ENCODE results near the gene CAMSAP1.

Gene CAMSAP1

GRCh38 chr9:135770203-135770535, 137.2 kb downstream of the CAMSAP1 start:
- no peak overlapping the region for H3K27ac Mint-ChIP-seq
- peaks cover 6% of the 10 kb centered on the region for H3K4me1 Mint-ChIP-seq
- no peak overlapping the region for H3K4me3 Mint-ChIP-seq
- H3K9me3 Mint-ChIP-seq = peaks cover 12% of the 10 kb centered on the region
- no peak for DNase-seq
- peaks cover 7% of the 10 kb centered on the region for H3K27me3 Mint-ChIP-seq (ENCODE audit: low read depth, poor library complexity)
- no peak for TF ChIP-seq CTCF (IDR thresholded peaks at IDR 0.05)
- H3K36me3 Mint-ChIP-seq (ENCODE audit: low read depth) = no peaks in the 10 kb centered on the region

- DNase-seq = no peak
- peaks cover 6% of the 10 kb centered on the region for H3K4me1 Mint-ChIP-seq
- peaks cover 12% of the 10 kb centered on the region for H3K9me3 Mint-ChIP-seq
- TF ChIP-seq CTCF (IDR thresholded peaks at IDR 0.05) = no peak
- H3K36me3 Mint-ChIP-seq (ENCODE audit: low read depth) = no peaks in the 10 kb centered on the region
- H3K4me3 Mint-ChIP-seq = no peak overlapping the region
- peaks cover 10% of the 10 kb centered on the region for H3K27me3 Mint-ChIP-seq (ENCODE audit: low read depth, poor library complexity)
- H3K27ac Mint-ChIP-seq = no peak overlapping the region
Observed at GRCh38 chr9:135769489-135770202, 137.7 kb downstream of the CAMSAP1 start.

GRCh38 chr9:135768516-135769218, 138.7 kb downstream of the CAMSAP1 start:
- no peak for DNase-seq
- H3K27me3 Mint-ChIP-seq (ENCODE audit: low read depth, poor library complexity) = peaks cover 11% of the 10 kb centered on the region
- H3K27ac Mint-ChIP-seq = no peak overlapping the region
- H3K36me3 Mint-ChIP-seq (ENCODE audit: low read depth) = no peaks in the 10 kb centered on the region
- TF ChIP-seq CTCF (IDR thresholded peaks at IDR 0.05) = no peak
- H3K4me1 Mint-ChIP-seq = peaks cover 6% of the 10 kb centered on the region
- H3K9me3 Mint-ChIP-seq = peaks cover 12% of the 10 kb centered on the region
- H3K4me3 Mint-ChIP-seq = no peak overlapping the region

GRCh38 chr9:135766707-135767106, 140.6 kb downstream of the CAMSAP1 start:
- Mint-ChIP-seq H3K9me3 (peaks cover 12% of the 10 kb centered on the region), H3K4me3 (no peak overlapping the region), H3K36me3 (ENCODE audit: low read depth) (no peaks in the 10 kb centered on the region), H3K27ac (no peak overlapping the region), H3K4me1 (peaks cover 3% of the 10 kb centered on the region), H3K27me3 (ENCODE audit: low read depth, poor library complexity) (peaks cover 14% of the 10 kb centered on the region)
- TF ChIP-seq CTCF (IDR thresholded peaks at IDR 0.05) = no peak
- no peak for DNase-seq

- DNase-seq = no peak
- Mint-ChIP-seq H3K27me3 (ENCODE audit: low read depth, poor library complexity) (peaks cover 18% of the 10 kb centered on the region), H3K9me3 (peaks cover 12% of the 10 kb centered on the region), H3K27ac (no peak overlapping the region), H3K4me1 (peaks cover 7% of the 10 kb centered on the region), H3K4me3 (no peak overlapping the region), H3K36me3 (ENCODE audit: low read depth) (no peaks in the 10 kb centered on the region)
- no peak for TF ChIP-seq CTCF (IDR thresholded peaks at IDR 0.05)
Observed at GRCh38 chr9:135766251-135766650, 141.1 kb downstream of the CAMSAP1 start.

GRCh38 chr9:135765416-135765815, 141.9 kb downstream of the CAMSAP1 start:
- Mint-ChIP-seq H3K4me1 (peaks cover 15% of the 10 kb centered on the region), H3K4me3 (no peak overlapping the region), H3K27ac (no peak overlapping the region), H3K36me3 (ENCODE audit: low read depth) (no peaks in the 10 kb centered on the region), H3K9me3 (peaks cover 12% of the 10 kb centered on the region), H3K27me3 (ENCODE audit: low read depth, poor library complexity) (peaks cover 20% of the 10 kb centered on the region)
- no peak for DNase-seq
- no peak for TF ChIP-seq CTCF (IDR thresholded peaks at IDR 0.05)

Measured in nephron progenitor cell (in vitro differentiated cells).